HG02852 (cell line): ENCODE measurements around the gene EIF1.
"Not testable (repeated sequence)": the region's sequence is repeated elsewhere in the genome, so short reads cannot be mapped to it uniquely, and the experiment has no call there.

Experiments used
- ATAC-seq: cut with Tn5 transposase; IDR thresholded peaks from one replicate; pipeline ENCODE4 v1.9.1; 2021; ENCODE audit warnings: mild to moderate bottlenecking, moderate library complexity; ENCODE audit not compliant: unreplicated experiment

EIF1 gene

GRCh38 chr17:41688641-41689496, at the start of gene EIF1:
Gene EIF1 (plus strand): TSS chr17:41688885. CDS start chr17:41689039, 154 bp downstream.
- ATAC-seq = peak; percentile 72

GRCh38 chr17:41638941-41639340, 49.7 kb upstream of the EIF1 start:
- no peak for ATAC-seq

GRCh38 chr17:41639492-41640473, 48.9 kb upstream of the EIF1 start:
- no peak for ATAC-seq

GRCh38 chr17:41640596-41640995, 48.1 kb upstream of the EIF1 start:
- ATAC-seq = not testable (repeated sequence)

- ATAC-seq = no peak
Observed at GRCh38 chr17:41642252-41643156, 46.2 kb upstream of the EIF1 start.

GRCh38 chr17:41647038-41647813, 41.5 kb upstream of the EIF1 start:
- no peak for ATAC-seq

- ATAC-seq = no peak
Observed at GRCh38 chr17:41647940-41648410, 40.7 kb upstream of the EIF1 start.

- no peak for ATAC-seq
Observed at GRCh38 chr17:41648411-41649195, 40.1 kb upstream of the EIF1 start.

- no peak for ATAC-seq
Observed at GRCh38 chr17:41649923-41650519, 38.7 kb upstream of the EIF1 start.

- no peak for ATAC-seq
Observed at GRCh38 chr17:41650794-41651624, 37.7 kb upstream of the EIF1 start.

- ATAC-seq = no peak
Observed at GRCh38 chr17:41651625-41652460, 36.8 kb upstream of the EIF1 start.

- no peak for ATAC-seq
Observed at GRCh38 chr17:41652461-41652970, 36.2 kb upstream of the EIF1 start.

- no peak for ATAC-seq
Observed at GRCh38 chr17:41653421-41653820, 35.3 kb upstream of the EIF1 start.

GRCh38 chr17:41653892-41654677, 34.6 kb upstream of the EIF1 start:
- no peak for ATAC-seq

GRCh38 chr17:41654678-41655607, 33.7 kb upstream of the EIF1 start:
- no peak for ATAC-seq
